GM20431 (cell line): ENCODE results near the gene LRRC4B.

ENCODE experiments used
- in situ Hi-C: fragments of 300-500 bp; cut with MseI, MboI; formaldehyde crosslinking; loops from one replicate; pipeline ENCODE4 v1.15.0; 2020; ENCODE audit warnings: low sequenced_read_pairs; ENCODE audit not compliant: unreplicated experiment

The LRRC4B gene

GRCh38 chr19:50555450-50556281 lies 12.6 kb downstream of the LRRC4B start:
- in situ Hi-C loops: no loop called here

DNA sequence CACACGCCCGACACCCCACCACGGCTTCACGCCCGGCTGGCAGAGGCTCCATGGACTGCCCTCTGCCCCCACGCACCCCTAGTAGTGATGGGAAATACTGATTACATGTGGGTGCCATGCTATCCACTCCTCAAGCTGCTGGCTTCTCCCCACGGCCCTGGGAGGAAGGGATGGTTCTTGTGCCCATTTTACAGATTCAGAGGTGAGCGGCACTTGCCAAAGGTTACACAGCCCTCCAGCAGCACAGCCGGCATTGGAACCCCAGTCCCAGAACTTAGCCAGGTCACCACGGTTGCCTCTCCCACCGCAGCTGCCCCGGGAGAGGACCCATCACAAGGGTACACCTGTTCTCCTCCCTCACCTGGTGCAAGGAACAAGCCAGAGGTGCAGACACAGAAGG lies 13.2 kb downstream of the LRRC4B start:
- in situ Hi-C loops: no loop called here

- in situ Hi-C loops: no loop called here
Measured at GRCh38 chr19:50554212-50554611, 14.0 kb downstream of the LRRC4B start.

GRCh38 chr19:50553134-50553703 lies 15.0 kb downstream of the LRRC4B start:
- in situ Hi-C loops: no loop called here

DNA sequence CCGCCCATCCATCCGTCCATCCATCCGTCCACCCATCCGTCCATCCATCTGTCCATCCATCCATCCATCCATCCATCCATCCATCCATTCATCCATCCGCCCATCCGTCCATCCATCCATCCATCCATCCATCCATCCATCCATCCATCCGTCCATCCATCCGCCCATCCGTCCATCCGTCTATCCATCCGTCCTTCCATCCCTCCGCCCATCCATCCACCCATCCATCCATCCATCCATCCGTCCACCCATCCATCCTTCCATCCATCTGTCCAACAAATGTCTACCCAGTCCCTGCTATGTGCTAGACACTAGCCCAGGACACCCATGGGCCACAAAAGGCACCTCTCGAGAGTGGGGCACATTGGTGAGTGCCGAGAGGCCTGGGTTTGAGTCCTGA lies 15.7 kb downstream of the LRRC4B start:
- in situ Hi-C loops: no loop called here

DNA sequence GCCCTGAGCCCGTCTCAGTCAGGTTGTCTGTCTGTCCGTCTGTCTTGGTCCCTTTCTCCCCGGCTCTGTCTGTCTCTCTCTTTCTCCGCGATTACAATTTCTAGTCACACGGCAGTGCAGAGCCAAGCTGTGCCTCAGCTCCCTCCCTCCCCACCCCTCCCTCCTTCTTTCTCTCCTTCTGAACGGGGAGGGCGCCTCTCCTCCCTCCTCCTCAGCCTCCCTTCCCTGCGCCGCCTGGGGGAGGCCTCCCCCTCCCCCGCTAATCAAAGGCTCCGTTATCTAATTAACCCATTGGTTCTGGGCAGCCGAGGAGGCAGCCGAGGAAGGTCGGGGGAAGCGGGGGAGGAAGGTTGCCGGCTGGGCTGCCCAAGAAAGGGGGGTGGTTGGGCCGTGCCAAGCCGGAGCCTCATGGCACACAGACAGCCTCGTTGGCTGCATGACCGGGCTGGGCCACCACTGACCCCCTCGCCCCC lies 16.5 kb downstream of the LRRC4B start:
- in situ Hi-C loops: no loop called here

- in situ Hi-C loops: no loop called here
Measured at GRCh38 chr19:50551034-50551714, 17.1 kb downstream of the LRRC4B start.

- in situ Hi-C loops: no loop called here
Measured at GRCh38 chr19:50550594-50550966, 17.7 kb downstream of the LRRC4B start.

GRCh38 chr19:50549927-50550593 lies 18.2 kb downstream of the LRRC4B start:
- in situ Hi-C loops: loop anchor here (25.0 kb wide), 1 partner anchor 237 kb away; the partner anchor contains the start of gene ACP4

DNA sequence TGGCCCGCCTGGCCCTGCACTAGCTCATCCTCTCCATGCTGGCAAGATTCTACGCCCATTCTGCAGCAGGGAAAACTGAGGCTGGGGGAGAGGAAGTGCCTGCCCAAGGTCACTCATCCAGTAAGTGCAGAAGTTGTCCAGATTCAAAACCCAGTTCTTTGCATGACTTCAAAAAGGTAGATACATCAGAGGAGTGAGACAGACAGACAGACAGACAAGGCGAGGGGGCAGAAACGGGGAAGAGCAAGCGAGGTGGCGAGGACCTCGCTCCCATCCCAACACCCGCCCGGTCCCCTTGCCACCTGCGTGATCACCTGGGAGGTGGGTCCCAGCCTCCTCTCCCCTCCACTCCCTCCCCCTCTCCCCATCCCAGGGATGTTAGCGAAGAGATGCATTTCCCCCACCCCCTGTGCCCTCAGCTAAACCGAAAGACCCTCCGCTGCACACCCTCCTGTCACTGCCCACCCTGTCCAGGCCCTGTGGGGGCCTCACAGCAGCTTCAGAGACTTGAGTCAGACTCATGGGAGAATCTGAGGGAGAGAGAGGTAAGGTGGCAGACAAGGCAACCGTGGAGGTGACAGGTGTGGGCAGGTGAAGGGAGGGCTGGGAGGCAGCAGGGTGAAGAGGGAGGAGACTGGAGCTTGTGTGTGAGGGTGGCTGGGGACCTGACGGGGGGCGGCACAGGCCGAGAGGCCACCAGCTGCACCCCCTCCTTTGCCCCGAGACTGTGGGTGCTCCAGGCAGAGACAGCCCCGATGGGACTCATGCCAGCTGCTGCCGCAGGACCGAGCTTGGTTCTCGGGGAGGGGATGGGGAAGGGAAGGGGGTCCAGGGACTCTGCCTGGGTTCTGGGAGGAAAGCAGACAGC lies 18.9 kb downstream of the LRRC4B start:
- in situ Hi-C loops: loop anchor here (25.0 kb wide), 1 partner anchor 238 kb away; the partner anchor contains the start of gene ACP4

DNA sequence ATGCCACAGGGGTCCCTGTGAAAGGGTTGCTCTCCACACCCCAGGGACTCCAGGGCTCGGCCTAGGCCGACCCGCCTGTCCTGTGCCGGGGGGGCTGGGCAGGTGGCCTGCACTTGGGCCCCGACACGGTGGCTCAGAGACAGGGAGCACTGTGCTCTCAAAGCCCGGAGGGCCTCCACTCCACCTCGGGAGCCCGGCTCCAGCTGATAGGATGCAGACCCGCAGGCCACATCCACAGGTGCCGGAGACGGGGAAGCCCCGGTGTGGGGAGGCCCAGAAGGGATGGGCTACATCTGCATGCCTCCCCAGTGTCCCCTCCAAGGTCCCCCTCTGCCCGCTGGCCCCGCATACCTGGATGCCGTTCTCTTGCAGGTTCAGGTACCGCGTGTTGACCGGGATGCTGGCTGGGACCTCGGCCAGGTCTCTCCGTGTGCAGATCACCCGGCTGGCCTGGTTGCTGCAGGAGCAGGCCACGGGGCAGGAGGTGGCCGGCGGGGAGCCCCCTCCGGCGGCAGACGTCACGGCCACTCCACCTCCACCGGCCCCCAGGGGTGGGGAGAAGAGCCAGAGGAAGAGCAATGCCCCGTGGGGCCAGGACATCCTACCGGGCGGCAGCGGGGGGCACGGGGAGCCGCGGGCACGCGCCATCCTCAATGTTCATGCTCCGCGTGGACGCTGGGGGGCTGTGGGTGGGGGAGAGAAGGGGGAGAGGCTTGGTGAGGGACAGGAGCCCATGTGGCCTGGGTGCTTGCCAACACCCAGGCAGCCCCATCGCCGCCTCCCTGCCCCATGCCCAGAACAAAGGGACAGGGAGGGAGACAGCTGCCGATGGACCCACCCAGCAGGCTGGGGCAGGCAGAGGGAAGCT lies 19.8 kb downstream of the LRRC4B start:
- in situ Hi-C loops: loop anchor here (25.0 kb wide), 1 partner anchor 239 kb away; the partner anchor contains the start of gene ACP4

DNA sequence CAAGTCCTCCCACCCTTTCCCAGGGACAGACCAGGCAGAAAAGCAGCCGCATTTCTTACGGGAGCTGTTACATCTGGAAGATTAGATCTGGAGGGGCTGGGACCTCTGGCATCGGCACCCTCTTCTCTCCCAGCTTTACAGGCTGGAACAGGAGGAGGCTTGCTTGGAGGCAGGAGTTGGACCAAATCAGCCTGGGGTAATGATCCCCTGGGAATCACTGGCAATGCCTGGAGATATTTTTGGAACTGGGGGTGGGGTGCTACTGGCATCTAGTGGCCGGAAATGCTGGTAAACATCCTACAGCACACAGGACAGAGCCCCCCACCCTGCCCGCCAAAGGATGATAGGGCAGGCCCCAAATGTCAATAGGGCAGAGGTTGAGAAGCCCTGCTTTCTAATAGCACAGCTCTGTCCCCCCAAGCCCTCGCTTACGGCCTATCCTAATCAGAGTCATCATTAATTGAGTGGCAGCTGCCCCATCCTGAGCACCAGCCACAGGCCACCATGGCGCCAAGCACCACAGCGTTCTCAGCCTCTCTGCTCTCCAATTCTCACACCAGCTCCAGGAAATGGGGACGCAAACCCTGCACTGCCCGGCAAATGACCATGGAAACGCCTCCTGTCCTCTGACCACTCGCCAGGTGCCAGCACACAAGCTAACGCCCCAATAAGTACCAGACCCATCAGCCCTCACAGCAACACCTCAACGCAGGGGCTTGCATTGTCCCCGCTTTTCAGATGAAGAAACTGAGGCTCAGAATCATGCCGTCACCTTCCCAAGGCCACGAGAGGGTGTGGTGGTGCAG lies 20.6 kb downstream of the LRRC4B start:
- in situ Hi-C loops: loop anchor here (25.0 kb wide), 1 partner anchor 240 kb away; the partner anchor contains the start of gene ACP4

- in situ Hi-C loops: loop anchor here (25.0 kb wide), 1 partner anchor 241 kb away; the partner anchor contains the start of gene ACP4
Measured at GRCh38 chr19:50546527-50547221, 21.6 kb downstream of the LRRC4B start.

GRCh38 chr19:50542943-50543342 lies 25.3 kb downstream of the LRRC4B start:
- in situ Hi-C loops: loop anchor here (25.0 kb wide), 1 partner anchor 244 kb away; the partner anchor contains the start of gene ACP4

GRCh38 chr19:50537769-50538230 lies 30.4 kb downstream of the LRRC4B start:
- in situ Hi-C loops: loop anchor here (25.0 kb wide), 1 partner anchor 250 kb away; the partner anchor contains the start of gene ACP4

- in situ Hi-C loops: loop anchor here (25.0 kb wide), 1 partner anchor 250 kb away; the partner anchor contains the start of gene ACP4
Measured at GRCh38 chr19:50537306-50537685, 30.9 kb downstream of the LRRC4B start.
